Measurements from ENCODE around the gene NPS.

Gene NPS

DNA sequence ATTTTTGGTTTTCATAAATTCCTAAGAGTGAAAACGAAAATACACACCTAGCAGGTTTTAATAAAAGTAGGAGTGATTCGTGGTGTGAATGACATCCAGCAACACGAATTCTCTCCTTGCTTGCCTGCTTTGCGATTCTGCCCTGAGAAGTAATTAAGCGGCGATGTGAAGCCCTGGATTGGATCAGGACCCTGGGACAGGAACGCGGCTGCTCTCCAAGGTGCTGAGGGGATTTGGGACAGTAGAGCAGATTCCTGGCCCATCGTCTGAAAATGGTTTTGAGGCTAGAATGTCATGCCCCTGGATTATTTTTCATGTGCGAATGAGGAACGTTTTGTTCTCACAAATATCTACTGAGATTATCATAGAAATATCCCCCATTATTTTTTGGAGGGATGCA lies 7.8 kb downstream of the NPS start:
- in situ Hi-C loops (cut with HindIII; ENCODE audit: low sequenced_read_pairs): no loop called here

DNA sequence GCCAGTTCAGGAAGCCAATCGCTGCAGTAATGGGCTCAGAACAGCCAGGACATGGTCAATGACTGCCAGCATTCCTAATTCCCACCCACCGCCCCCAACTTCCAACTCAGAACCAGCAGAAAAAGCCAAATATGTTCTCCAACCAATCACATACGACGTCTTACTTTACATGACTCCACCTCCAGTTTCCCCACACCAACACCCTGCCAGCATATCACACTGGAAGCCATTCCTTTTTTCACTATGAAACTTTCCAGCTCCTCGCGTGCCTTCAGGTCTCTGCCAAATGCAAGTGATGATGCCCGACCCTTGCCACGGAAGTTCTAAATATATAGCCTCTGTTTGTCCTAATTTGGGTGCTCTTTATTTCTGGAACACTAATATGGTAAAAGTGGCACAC lies 12.5 kb downstream of the NPS start:
- in situ Hi-C loops (cut with HindIII; ENCODE audit: low sequenced_read_pairs): no loop called here

DNA sequence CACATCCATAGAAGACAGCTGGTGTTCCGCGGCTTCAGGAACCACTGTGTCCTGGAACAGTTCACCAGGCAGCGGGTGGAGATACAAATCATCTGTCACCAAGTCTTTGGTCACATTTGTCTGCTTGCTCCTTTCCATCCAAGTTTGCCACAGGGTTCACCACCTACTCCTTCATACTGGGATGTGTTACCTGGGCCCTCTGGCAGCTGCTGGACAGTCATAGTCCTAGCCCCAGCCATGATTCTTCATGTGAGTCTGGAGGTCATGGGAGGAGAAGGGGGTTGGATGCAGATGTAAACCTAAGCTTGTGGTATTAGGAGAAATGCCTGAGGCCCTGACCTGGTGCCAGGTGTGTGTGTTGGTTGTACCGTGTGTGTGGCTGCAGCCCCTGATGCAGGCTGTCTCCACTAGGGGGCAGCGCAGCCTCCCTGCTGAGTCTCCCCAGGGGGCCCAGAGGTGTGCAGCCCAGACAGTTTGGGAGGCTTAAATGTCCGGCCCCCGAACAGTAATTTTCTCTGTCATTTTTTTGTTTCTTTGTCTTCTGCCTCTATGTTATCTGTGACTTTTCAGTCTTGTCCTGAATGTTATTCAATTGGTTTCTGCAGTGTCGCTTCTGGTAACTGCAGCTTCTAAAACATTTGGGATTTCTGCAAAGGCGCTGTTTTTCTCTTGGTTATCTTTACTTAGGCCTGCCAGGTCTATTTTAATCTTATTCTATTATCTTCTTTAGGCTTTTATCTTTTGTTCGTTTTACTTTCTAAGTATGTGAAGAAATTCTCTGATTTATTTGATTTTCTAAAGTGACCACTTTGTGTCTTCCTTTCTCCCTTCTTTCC lies 14.8 kb downstream of the NPS start:
- in situ Hi-C loops (cut with HindIII; ENCODE audit: low sequenced_read_pairs): no loop called here

DNA sequence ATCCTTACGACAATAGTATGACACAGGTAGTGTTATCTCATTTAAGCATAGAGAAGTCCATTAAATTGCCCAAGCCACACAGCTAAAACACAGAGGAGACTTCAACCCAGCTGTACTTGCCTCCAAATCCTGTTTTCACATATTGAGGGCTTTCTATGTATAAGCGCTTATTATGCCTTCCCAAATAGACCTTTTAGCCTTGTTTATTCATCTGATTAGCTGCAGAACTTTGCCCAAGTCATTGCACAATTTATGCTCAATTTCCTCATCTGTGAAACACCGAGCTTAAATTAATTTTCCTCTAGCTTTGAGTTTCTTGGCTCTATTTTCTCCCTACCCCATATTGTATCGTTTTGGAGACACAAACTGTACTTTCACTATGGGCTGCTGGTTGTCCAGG lies 15.5 kb downstream of the NPS start:
- in situ Hi-C loops (cut with HindIII; ENCODE audit: low sequenced_read_pairs): no loop called here

DNA sequence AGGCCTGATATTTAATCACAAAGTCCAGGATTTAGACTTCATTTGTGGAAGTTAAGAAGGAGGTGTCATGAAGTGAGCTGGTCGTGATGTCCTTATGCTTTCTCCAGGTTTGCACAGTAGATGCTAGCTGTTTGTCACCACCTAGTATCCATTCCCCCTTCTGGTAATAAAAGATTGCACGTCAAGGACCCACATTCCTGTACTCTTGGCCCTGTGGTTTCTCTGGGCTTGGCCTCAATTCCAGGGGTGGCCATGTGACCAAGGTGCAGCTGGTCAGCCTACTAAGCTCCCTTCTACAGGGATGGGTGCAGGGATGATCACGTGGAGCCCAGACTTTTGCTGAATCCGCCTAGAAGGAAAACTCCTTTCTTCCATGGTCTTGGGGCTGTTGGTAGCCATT lies 16.5 kb downstream of the NPS start:
- in situ Hi-C loops (cut with HindIII; ENCODE audit: low sequenced_read_pairs): no loop called here

DNA sequence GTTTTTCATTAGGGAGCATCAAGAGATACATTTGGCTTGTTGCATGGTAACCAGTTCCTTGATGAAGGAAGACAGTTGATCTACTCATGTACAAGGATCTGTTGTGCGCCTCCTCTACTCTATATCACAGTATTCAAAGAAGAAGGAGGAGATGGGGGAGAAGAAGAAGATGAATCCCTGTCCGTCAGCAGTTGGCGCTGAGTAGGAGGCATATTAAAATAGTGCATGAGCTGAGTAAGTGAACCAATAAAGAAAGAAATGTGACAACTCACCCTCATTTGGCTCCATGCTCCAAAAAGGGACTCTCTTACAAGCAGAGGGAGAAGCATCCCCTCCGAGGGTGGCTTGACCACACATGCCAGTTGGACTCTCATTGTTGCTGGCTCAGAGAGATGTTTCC lies 20.1 kb downstream of the NPS start:
- in situ Hi-C loops (cut with HindIII; ENCODE audit: low sequenced_read_pairs): no loop called here

DNA sequence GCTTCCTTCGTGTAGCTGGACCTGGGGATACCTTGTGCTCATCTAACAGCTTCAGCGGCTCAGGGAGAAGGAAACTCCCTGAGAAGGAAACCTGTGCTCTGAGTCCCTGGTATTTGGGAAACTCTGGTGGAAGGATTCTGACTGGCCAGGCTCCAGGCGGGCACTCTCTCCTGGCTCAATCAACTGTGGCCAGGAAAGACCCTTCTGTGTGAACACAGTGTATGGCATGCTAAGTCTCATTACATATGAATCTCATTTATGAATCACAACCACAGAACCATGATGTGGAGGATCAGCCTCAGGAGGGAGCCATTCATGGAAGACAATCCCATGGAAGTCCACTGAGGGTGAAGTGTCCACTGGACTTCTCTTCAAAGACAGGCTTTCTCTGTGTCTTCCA lies 20.9 kb downstream of the NPS start:
- in situ Hi-C loops (cut with HindIII; ENCODE audit: low sequenced_read_pairs): no loop called here

DNA sequence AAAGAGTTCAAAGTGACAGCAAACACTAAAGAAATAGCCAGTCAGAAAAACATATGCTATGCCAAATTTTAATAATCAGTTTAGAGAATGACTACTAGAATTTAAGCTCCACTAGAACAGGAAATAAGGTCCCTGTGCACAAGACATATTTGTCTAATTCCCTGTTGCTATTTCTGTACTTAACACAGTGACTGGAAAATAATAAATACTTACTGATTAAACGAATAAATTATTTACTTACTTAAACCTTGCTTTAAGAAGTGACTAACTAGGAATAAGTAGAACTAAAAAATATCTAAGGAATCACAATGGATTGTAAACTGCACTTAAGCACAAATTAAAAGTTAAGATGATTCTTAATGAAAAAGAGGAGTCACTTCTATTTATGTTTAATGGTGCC lies 22.3 kb downstream of the NPS start:
- in situ Hi-C loops (cut with HindIII; ENCODE audit: low sequenced_read_pairs): no loop called here

DNA sequence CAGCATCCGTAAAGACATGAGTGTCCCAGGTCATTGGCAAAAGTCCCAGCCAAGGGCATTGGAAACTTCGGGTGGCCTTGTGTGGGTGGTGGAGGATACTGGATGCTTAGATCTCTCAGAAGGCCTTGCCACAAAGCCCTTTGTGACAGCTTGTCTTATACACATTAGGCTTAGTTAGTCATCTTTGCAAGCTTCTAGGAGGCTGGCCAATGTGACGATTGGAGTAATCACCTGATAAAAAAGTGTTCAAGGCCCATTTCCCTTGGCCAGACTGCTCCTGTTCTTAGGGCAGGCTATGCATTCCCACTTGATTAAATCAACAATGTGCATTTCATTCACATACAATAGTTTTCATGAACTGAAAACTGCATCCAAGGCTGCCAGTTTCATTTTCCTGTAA lies 26.9 kb downstream of the NPS start:
- in situ Hi-C loops (cut with HindIII; ENCODE audit: low sequenced_read_pairs): no loop called here

DNA sequence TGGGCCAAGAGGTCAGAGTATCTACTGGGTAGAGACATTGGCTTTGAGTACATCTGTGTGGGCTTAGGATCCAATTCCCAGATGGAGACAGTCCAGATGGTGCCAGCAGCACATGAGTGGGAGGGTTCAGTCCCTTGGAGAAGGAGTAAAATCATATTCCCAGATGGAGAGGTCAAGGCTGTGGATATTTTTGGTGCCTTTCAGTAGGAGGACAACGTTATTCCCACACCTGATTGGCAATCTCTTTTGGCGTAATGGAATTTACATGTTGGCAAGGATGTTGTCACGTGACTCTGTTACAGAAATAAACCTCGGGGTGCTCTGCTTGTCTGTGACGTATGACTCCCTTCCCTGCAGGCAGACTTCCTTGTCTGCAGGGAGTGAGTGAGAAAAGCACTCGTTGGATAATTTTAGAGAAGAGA lies 27.6 kb downstream of the NPS start:
- in situ Hi-C loops (cut with HindIII; ENCODE audit: low sequenced_read_pairs): no loop called here

DNA sequence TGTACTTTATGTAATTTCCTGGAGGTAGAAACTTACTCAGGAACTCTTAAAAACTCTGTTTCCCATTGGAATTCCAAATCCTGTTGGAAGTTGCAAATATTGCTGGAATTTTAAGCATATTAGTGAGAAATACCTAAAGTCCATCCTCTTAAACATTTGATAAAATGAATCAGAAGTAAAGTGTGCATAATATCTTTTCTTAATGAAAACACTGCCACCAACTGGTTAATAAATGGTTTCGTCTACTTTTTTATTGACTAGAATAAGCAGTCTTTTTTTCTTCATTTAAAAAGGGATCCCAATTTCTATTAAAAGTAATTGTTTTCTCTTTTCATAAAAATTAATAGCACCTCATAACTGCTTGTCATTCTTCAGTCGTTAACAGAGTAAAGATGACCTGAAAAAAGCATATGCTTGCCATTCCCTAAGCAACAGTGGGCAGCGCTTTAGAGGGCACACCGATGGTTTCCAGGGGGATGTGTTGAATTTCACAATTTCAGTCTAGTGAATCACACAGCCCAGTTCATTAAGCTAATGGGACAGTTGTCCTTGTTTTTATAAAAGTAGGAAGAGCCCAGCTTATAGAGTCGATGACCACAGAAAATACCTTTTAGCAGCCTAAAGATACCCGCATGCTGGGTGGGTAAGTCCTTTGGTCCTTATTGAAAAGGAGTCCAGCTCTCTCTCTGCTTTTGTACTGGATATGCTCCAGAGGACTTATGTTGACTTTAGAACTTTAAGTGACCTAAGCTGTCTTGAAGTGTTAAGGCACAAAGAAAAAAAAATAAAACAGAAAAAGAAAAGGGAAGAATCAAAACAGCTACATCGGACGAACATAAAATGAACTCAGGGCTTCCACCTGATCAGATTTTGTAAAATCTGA lies 28.5 kb downstream of the NPS start:
- in situ Hi-C loops (cut with HindIII; ENCODE audit: low sequenced_read_pairs): no loop called here

DNA sequence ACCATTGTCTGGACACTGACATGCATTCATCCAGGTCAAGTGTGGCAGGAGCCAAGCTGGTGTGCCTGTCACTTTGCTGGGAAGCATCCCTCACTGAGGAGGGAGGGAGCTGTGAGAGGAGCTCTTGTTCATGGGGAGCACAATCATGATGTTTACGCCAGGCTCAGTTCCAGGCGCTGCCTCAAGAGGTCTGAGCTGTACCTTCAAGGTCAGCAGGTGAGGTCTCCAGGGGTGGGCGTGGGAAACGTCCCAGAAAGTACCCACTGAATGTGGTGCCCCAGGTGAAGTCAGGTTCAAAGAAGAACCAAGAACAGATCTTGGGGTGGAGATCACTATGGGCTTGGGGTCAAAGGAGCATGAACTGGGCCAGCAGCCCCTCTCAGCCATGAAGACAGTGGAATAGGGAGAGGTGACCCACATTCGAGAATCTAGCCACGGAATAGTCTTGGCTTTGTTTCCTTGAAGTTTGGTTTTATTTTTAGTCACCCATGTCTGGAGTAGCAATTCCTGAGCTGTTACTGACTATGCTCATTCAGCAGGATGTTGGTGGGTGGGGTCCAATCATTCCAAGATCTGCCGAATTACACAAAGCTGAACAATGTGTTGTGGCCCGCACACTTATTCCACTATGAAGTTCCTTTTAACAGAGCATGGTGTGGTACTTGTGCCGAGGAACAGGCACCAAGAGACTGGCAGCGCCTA lies 29.3 kb downstream of the NPS start:
- in situ Hi-C loops (cut with HindIII; ENCODE audit: low sequenced_read_pairs): no loop called here

DNA sequence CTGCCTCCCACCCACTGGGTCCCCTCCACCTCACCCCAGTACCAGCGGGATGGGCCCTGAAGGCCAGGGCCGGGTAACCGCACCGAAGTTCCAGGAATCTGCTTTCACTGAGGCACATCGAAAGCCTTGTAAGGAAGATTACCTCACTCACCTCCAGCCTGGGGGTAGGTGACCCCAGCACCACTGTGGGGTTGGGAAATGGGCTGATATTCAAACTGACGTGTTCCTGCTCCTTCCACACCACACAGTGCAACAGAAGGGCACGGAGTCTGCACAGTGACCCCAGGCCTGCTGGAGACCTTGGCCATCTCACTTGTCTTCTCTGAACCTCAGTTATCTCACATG lies 29.8 kb downstream of the NPS start:
- in situ Hi-C loops (cut with HindIII; ENCODE audit: low sequenced_read_pairs): no loop called here

DNA sequence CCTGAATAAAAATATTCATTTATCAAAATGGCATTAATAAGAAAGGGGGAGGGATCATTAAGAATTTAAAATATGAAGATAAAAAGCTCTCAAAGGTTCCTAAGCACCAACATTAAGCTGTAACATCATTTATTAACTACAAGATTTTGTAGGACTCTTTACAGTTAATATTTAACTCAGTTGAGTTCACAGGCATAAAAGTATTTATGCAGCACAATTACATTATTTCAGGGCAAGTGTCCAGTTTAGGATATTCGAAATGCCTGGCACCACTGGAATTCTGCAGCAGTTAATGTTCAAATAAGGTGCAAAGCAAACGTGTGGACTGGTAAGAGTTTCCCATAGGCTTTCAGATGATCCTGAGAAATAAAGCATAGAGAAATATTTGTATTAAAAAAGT lies 30.5 kb downstream of the NPS start:
- in situ Hi-C loops (cut with HindIII; ENCODE audit: low sequenced_read_pairs): no loop called here

DNA sequence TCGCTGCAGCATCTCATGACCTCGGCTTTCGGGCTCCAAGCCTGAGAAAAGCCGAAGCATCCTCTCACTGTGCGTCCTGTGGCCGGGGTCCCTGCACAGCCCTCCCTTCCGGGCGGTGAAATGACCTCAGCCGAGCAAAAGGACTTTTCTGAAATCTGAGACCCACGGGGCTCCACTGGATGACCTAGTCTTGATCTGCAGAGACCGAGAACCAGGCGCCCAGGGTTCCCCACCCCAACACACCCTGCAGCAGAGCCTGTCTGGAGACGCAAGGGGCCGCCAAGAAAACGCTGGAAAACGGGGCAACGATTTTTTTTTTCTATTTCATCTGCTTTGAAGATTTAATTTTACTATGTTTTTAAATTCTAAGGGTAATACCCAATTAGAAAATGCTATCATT lies 31.7 kb downstream of the NPS start:
- in situ Hi-C loops (cut with HindIII; ENCODE audit: low sequenced_read_pairs): no loop called here

DNA sequence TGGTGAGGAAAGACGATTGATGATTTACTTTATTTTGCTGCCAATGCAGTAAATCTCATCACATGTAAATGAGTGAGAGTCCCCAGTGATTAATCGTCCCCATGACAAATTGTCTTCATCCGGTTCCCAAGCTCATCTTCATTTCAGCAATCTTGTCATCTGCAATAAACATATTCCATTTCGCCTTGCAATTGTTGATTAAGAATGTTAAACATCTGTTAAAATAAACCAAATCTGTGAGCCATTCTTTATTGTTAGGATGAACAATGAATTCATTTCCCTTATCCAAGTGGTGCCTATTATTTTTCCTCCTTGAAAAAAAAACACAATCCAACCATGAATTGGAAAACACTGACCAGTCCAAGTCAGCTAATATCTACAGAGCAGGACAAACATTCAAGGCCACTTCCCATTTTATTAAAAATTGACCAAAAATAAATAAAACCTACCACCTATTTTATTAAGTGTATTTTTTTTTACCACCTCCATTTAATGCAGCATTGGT lies 36.5 kb downstream of the NPS start:
- in situ Hi-C loops (cut with HindIII; ENCODE audit: low sequenced_read_pairs): no loop called here

DNA sequence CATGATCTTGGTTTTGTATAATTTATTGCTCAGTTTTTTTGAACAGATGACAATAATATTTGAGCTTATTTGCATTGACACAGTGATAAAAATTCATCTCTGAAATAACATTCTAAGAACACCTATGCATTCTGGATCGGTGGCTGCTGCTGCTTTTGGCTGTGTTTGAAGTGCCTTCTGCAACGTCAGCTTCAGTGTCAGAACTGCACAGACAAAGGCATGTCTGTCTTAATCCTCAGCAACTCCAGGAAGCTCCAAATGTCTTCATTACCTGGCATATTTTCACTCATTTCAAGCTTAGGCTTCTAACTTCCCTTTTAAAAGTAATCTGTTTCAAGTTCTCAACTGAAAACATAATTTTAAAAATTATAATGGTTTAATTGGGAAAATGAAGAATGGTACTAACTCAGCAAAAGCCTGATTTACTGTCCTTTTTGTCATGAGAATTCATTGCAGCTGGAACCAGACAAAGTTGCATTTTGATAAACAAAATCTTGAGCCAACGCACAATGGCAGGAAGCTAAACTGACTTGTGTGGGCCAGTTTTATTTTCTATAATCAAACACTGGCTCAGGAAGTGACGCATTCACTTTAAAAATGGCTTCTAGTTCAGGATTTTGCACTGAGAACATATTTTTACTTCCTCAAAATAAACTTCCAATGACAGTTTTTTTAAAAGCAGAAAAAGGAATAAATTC lies 38.7 kb downstream of the NPS start:
- in situ Hi-C loops (cut with HindIII; ENCODE audit: low sequenced_read_pairs): no loop called here

DNA sequence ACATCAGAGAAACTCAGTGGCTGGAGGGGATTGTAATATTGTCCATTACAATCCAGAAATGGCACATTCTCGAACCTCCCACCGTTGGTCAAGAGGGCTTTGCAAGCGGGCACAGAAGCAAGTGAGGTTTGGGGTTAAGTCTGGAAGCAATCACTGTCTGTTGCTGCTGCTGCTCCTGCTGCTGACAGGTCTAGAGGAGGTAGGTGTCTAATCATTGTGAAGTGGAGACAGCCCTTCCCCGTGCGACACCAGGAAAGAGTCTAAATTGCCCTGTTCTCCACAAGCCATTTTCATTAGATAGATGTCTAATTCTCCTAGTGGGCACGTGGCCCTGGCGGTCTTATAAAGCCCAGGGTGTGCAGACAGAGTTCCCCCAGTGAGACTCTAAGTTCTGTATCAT lies 43.5 kb downstream of the NPS start:
- in situ Hi-C loops (cut with HindIII; ENCODE audit: low sequenced_read_pairs): no loop called here

DNA sequence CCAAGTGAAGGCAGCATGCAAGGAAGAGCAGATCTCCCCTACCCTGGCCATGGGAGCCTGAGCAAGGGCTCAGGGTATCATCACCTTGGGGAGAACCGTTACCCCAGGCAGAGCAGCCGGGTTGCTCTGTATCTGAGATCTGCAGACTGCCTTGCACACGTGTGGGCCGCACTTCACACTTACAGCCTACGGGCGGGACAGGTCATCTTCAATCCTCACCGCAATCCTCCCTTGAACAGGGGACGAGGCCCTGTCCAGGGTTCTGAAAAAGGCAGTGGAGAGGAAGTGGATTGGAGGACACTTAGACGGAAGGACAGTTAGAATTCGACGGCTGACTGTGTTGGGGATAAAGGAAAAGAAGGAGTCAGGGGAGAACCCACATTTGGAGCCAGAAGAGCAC lies 51.4 kb downstream of the NPS start:
- in situ Hi-C loops (cut with HindIII; ENCODE audit: low sequenced_read_pairs): no loop called here
